ENCODE results near the gene CDH3. TPM values are rescaled to one million over a fixed set of nuclear protein-coding genes. Genes with fewer than 3 reads are reported as not detected.
A peak's percentile ranks its signal among the peaks of the same experiment; 100 is the strongest.

The CDH3 gene
- total and polyA plus RNA-seq, 2 of the 13 experiments (the other 11 are each of a cell fraction or from before 2014, with no cell fraction given), result 0.11 TPM; not detected in 1

- no peak for TF ChIP-seq CEBPZ (IDR thresholded peaks at IDR 0.05; ENCODE audit: low read length)
- TF ChIP-seq LRRFIP1 (CRISPR knock-in tag; conservative IDR thresholded peaks at IDR 0.05), result no peak
- TF ChIP-seq MEIS2 (CRISPR knock-in tag; IDR thresholded peaks at IDR 0.05), result no peak
- TF ChIP-seq PLRG1 (conservative IDR thresholded peaks at IDR 0.05), result no peak
- no peak for TF ChIP-seq SSRP1 (CRISPR knock-in tag; IDR thresholded peaks at IDR 0.05)
- no peak for TF ChIP-seq CAMTA2 (CRISPR knock-in tag; IDR thresholded peaks at IDR 0.05; ENCODE audit: borderline replicate concordance)
- TF ChIP-seq KDM6A (CRISPR knock-in tag; IDR thresholded peaks at IDR 0.05; ENCODE audit: low read depth), result no peak
- TF ChIP-seq FOXA1 (IDR thresholded peaks at IDR 0.05), result no peak
- no peak for TF ChIP-seq FOXA1 (CRISPR knock-in tag; IDR thresholded peaks at IDR 0.05)
- no peak for TF ChIP-seq TAF1 (CRISPR knock-in tag; IDR thresholded peaks at IDR 0.05)
- TF ChIP-seq ZNF326 (CRISPR knock-in tag; IDR thresholded peaks at IDR 0.05; ENCODE audit: borderline replicate concordance), result no peak
- no peak for TF ChIP-seq YY1 (IDR thresholded peaks at IDR 0.05; ENCODE audit: insufficient read depth, insufficient replicate concordance, low read depth, low read length)
- peak; percentile 48; the same call in 1 of the 2 replicates for TF ChIP-seq GATAD2A (CRISPR knock-in tag; IDR thresholded peaks at IDR 0.05)
- no peak for TF ChIP-seq ZNF383 (CRISPR knock-in tag; IDR thresholded peaks at IDR 0.05; ENCODE audit: borderline replicate concordance)
- 0 out of 2 replicates have a peak, but pooled peaks have one; percentile 45 for TF ChIP-seq ZNF552 (CRISPR knock-in tag; IDR thresholded peaks at IDR 0.05; ENCODE audit: borderline replicate concordance)
- no peak for TF ChIP-seq MLXIP (CRISPR knock-in tag; IDR thresholded peaks at IDR 0.05; ENCODE audit: borderline replicate concordance)
- no peak for TF ChIP-seq ZNF761 (CRISPR knock-in tag; conservative IDR thresholded peaks at IDR 0.05)
- TF ChIP-seq ATF6 (CRISPR knock-in tag; conservative IDR thresholded peaks at IDR 0.05), result no peak
- no peak for TF ChIP-seq ZNF839 (CRISPR knock-in tag; IDR thresholded peaks at IDR 0.05; ENCODE audit: borderline replicate concordance)
These were observed 92.9 kb downstream of the CDH3 start (continued) for GRCh38 chr16:68737730-68738629.
